Suprapubic skin (tissue), 4 donors: ENCODE data around the gene L3MBTL2.

Experiments
- EP300 ChIP-seq: sonication (generic); formaldehyde crosslinking; IDR thresholded peaks from one replicate; pipeline ENCODE4 v1.6.1; 2017; ENCODE audit warnings: antibody characterized with exemption
- POLR2A ChIP-seq, 2 donors: fragments of 450-650 bp; IDR thresholded peaks; one replicate each; pipeline ENCODE4 v1.6.1; 2017; ENCODE audit warnings: antibody characterized with exemption in 2 of 2, mild to moderate bottlenecking in 2 of 2, moderate library complexity in 2 of 2
- POLR2AphosphoS5 ChIP-seq, 3 donors: sonication (generic); formaldehyde crosslinking; IDR thresholded peaks; one replicate each; pipeline ENCODE4 v1.6.1; 2017; ENCODE audit warnings: antibody characterized with exemption in 3 of 3
- TF ChIP-seq, protein P1 (sequence below), 2 donors: fragments of 200-600 bp in 1 of 2; fragments of 450-650 bp in 1 of 2; sonication (generic) in 1 of 2; IDR thresholded peaks; one replicate each; pipeline ENCODE4 v1.5.1; 2016 to 2019; ENCODE audit warnings: antibody characterized with exemption in 2 of 2, mild to moderate bottlenecking in 1 of 2, moderate library complexity in 1 of 2

- TF ChIP-seq, protein P1, sequence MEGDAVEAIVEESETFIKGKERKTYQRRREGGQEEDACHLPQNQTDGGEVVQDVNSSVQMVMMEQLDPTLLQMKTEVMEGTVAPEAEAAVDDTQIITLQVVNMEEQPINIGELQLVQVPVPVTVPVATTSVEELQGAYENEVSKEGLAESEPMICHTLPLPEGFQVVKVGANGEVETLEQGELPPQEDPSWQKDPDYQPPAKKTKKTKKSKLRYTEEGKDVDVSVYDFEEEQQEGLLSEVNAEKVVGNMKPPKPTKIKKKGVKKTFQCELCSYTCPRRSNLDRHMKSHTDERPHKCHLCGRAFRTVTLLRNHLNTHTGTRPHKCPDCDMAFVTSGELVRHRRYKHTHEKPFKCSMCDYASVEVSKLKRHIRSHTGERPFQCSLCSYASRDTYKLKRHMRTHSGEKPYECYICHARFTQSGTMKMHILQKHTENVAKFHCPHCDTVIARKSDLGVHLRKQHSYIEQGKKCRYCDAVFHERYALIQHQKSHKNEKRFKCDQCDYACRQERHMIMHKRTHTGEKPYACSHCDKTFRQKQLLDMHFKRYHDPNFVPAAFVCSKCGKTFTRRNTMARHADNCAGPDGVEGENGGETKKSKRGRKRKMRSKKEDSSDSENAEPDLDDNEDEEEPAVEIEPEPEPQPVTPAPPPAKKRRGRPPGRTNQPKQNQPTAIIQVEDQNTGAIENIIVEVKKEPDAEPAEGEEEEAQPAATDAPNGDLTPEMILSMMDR (IDR thresholded peaks at IDR 0.05): no peak
- TF ChIP-seq POLR2A (IDR thresholded peaks at IDR 0.05) (no peak), POLR2AphosphoS5 (IDR thresholded peaks at IDR 0.05) (peak in 1 of 3 donors; percentile 31), EP300 (no peak)
Measured at GRCh38 chr22:41217553-41218157, 12.5 kb downstream of the L3MBTL2 start.
